ENCODE measurements around the gene CLGN. TPM values are rescaled to one million over a fixed set of nuclear protein-coding genes. Genes with fewer than 3 reads are reported as not detected.

Gene CLGN
- total and polyA plus RNA-seq, 2 of the 4 experiments (the other 2 are of a cell fraction) = 0.36 to 0.75 TPM

DNA sequence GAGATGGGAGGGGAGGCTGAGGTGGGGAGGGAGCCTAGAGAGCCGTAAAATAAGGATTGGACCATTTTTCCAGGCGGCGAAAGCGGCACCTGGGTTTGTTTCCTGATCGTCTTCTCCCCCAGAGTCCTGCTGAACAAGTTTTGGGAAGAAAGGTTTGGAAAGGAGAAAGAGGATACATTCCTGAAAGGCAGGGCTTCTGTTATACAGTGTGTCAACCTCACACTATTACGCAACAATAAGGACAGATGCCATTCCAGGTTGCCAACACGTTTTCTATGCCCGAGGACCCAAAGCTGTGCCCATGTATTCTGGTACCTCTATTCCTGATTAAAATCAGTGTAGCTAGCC is 53.3 kb downstream of the CLGN start:
- H3K9ac ChIP-seq (ENCODE audit: low read depth, low read length) = peak overlapping the region; percentile 75
- no peak for ATAC-seq (ENCODE audit: low read depth)
- dilution Hi-C loops (cut with HindIII; ENCODE audit: low sequenced_read_pairs, unreplicated experiment) = no loop called here
- CTCF ChIA-PET = interaction anchor here (0.8 kb wide), 1 partner anchor 14 kb away, joined by 4 read pairs; no protein-coding TSS in a partner anchor
- H4K91ac ChIP-seq (ENCODE audit: insufficient read depth, low read depth, low read length) = no peak overlapping the region
- no peak overlapping the region for H2BK120ac ChIP-seq (ENCODE audit: low read depth, low read length)
- no CpG with 5 or more reads among the region's 8 CpGs for WGBS, 2 experiments (ENCODE audit: extremely low coverage in 2 of 2, insufficient read length in 1 of 2)
- TF ChIP-seq FOS (IDR thresholded peaks at IDR 0.05; ENCODE audit: low read depth, low read length) (no peak), BHLHE40 (IDR thresholded peaks at IDR 0.05; ENCODE audit: low read depth, low read length) (no peak), RAD21 (IDR thresholded peaks at IDR 0.05; ENCODE audit: low read length) (no peak), MAFK (IDR thresholded peaks at IDR 0.05; ENCODE audit: low read depth, low read length) (no peak), CEBPB (IDR thresholded peaks at IDR 0.05; ENCODE audit: low read depth, low read length) (peak; percentile 98)
- TF ChIP-seq, protein P1, sequence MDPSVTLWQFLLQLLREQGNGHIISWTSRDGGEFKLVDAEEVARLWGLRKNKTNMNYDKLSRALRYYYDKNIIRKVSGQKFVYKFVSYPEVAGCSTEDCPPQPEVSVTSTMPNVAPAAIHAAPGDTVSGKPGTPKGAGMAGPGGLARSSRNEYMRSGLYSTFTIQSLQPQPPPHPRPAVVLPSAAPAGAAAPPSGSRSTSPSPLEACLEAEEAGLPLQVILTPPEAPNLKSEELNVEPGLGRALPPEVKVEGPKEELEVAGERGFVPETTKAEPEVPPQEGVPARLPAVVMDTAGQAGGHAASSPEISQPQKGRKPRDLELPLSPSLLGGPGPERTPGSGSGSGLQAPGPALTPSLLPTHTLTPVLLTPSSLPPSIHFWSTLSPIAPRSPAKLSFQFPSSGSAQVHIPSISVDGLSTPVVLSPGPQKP (IDR thresholded peaks at IDR 0.05; ENCODE audit: borderline replicate concordance, low read depth, low read length) = no peak
- peak overlapping the region; percentile 8 for H4K5ac ChIP-seq (ENCODE audit: low read depth, low read length)
- H3K23ac ChIP-seq (ENCODE audit: low read depth, low read length) = 0 out of 2 replicates have a peak overlapping the region, but pooled peaks have one; percentile 21
- peak overlapping the region; percentile 1 for H2AK9ac ChIP-seq (replicated peaks; ENCODE audit: low read depth, low read length, poor library complexity)
- no peak overlapping the region for H3K18ac ChIP-seq (ENCODE audit: low read depth, low read length)
- H2BK20ac ChIP-seq (ENCODE audit: low read depth, low read length) = no peak overlapping the region
- H2AK5ac ChIP-seq (ENCODE audit: low read depth, low read length) = no peak overlapping the region
- H3K36me3 ChIP-seq (ENCODE audit: control insufficient read depth, insufficient read depth, low read length) = no peaks in the 10 kb centered on the region
- H3K4me2 ChIP-seq (ENCODE audit: low read depth, low read length) = peak overlapping the region; percentile 98
- 0 out of 2 replicates have a peak overlapping the region, but pooled peaks have one; percentile 57 for H3K14ac ChIP-seq (replicated peaks; ENCODE audit: low read depth, low read length)
- H3K27me3 ChIP-seq (ENCODE audit: control insufficient read depth, insufficient read depth, low read length) = no peaks in the 10 kb centered on the region
- H3K9me3 ChIP-seq (ENCODE audit: control insufficient read depth, insufficient read depth, low read length) = no peaks in the 10 kb centered on the region
- H3K79me1 ChIP-seq (ENCODE audit: low read depth in 1 of 2, low read length in 2 of 2) = peaks cover 14 to 33% of the 10 kb centered on the region in 2 experiments
- no TSS peak for BruUV-seq (replicated peaks)
- no peak for DNase-seq
- in situ Hi-C loops (cut with MboI; ENCODE audit: low sequenced_read_pairs) = loop anchor here (25.0 kb wide), 2 partner anchors 463 to 763 kb away; partner anchors contain the start of gene RNF150
- H3K56ac ChIP-seq (ENCODE audit: extremely low read depth, insufficient read depth, low read length) = peak overlapping the region; percentile 58; the same call in 1 of the 2 replicates
- H2BK15ac ChIP-seq (ENCODE audit: low read depth, low read length) = no peak overlapping the region
- peaks cover 4% of the 10 kb centered on the region for H3K9me1 ChIP-seq (ENCODE audit: insufficient read depth, low read length)
- H4K8ac ChIP-seq (ENCODE audit: low read depth in 2 of 2, low read length in 2 of 2) = peak overlapping the region in 1 of 2 experiments; percentile 38; a peak in 2 of 4 replicates
- peak overlapping the region; percentile 75 for H3K4me3 ChIP-seq (ENCODE audit: insufficient read depth, low read depth, low read length)
- peak overlapping the region; percentile 93 for H2AFZ ChIP-seq (replicated peaks; ENCODE audit: low read length, poor library complexity)
- H3K27ac ChIP-seq (ENCODE audit: insufficient read depth, low read length) = peak overlapping the region; percentile 63
- POLR2A ChIA-PET (ENCODE audit: unreplicated experiment) = no interaction called here
- intact Hi-C loops (cut with micrococcal nuclease) = loop anchor here (5.0 kb wide), 2 partner anchors 148 to 758 kb away; partner anchors contain the start of genes ELMOD2 and RNF150
- H4K20me1 ChIP-seq (ENCODE audit: insufficient read depth, low read length) = peaks cover 6% of the 10 kb centered on the region; the same call in 1 of the 2 replicates
- no peaks in the 10 kb centered on the region for H3K4me1 ChIP-seq (ENCODE audit: control insufficient read depth, insufficient read depth, low read length)
- H3K4ac ChIP-seq (ENCODE audit: low read depth, low read length) = 0 out of 2 replicates have a peak overlapping the region, but pooled peaks have one; percentile 0
- peak overlapping the region; percentile 46 for H2BK5ac ChIP-seq (ENCODE audit: low read depth, low read length, poor library complexity, severe bottlenecking)

Measured in IMR-90 (cell line).